GM19455 (cell line): Measurements from ENCODE around the gene C17orf107.
"Not testable (repeated sequence)": the region's sequence is repeated elsewhere in the genome, so short reads cannot be mapped to it uniquely, and the experiment has no call there.

Source experiments
- ATAC-seq: cut with Tn5 transposase; IDR thresholded peaks from one replicate; pipeline ENCODE4 v1.9.1; 2021; ENCODE audit not compliant: unreplicated experiment

The C17orf107 gene

GRCh38 chr17:4898927-4899326 is 409 bp upstream of the C17orf107 start:
- peak; percentile 11 for ATAC-seq

- no peak for ATAC-seq
Measured at GRCh38 chr17:4900231-4901107, 1.1 kb downstream of the C17orf107 start.

GRCh38 chr17:4901108-4901647 is 1.8 kb downstream of the C17orf107 start:
- ATAC-seq, result no peak

GRCh38 chr17:4901648-4902344 is 2.5 kb downstream of the C17orf107 start:
- no peak for ATAC-seq

- no peak for ATAC-seq
Measured at GRCh38 chr17:4902540-4902939, 3.2 kb downstream of the C17orf107 start.

GRCh38 chr17:4903051-4903818 is 3.9 kb downstream of the C17orf107 start, which contains the start of gene CHRNE:
Gene CHRNE (minus strand): TSS chr17:4903098. CDS start chr17:4903063, 35 bp downstream.
- no peak for ATAC-seq

GRCh38 chr17:4906642-4907041 is 7.3 kb downstream of the C17orf107 start:
- not testable (repeated sequence) for ATAC-seq

- no peak for ATAC-seq
Measured at GRCh38 chr17:4908301-4908700, 9.0 kb downstream of the C17orf107 start.

- no peak for ATAC-seq
Measured at GRCh38 chr17:4908711-4909496, 9.6 kb downstream of the C17orf107 start.

GRCh38 chr17:4913994-4914393 is 14.7 kb downstream of the C17orf107 start:
- ATAC-seq, result no peak

- not testable (repeated sequence) for ATAC-seq
Measured at GRCh38 chr17:4914551-4914950, 15.2 kb downstream of the C17orf107 start.

GRCh38 chr17:4919511-4920047 is 20.2 kb downstream of the C17orf107 start:
- no peak for ATAC-seq

GRCh38 chr17:4920351-4921048 is 21.2 kb downstream of the C17orf107 start:
- no peak for ATAC-seq

GRCh38 chr17:4921320-4921719 is 22.0 kb downstream of the C17orf107 start:
- ATAC-seq, result no peak

GRCh38 chr17:4926577-4927335 is 27.4 kb downstream of the C17orf107 start:
- ATAC-seq, result not testable (repeated sequence)

GRCh38 chr17:4928881-4929280 is 29.5 kb downstream of the C17orf107 start:
- no peak for ATAC-seq

GRCh38 chr17:4931963-4932362 is 32.6 kb downstream of the C17orf107 start, which contains the start of gene GP1BA:
Gene GP1BA (plus strand): TSS chr17:4932277. CDS start chr17:4932605, 328 bp downstream.
- no peak for ATAC-seq

GRCh38 chr17:4932756-4933155 is 33.4 kb downstream of the C17orf107 start:
- no peak for ATAC-seq
